Esophagus muscularis mucosa (tissue), 4 donors: ENCODE data around the gene CST4.

ENCODE experiments used
- EP300 ChIP-seq: sonication (generic); formaldehyde crosslinking; IDR thresholded peaks from one replicate; pipeline ENCODE4 v1.6.1; 2017; ENCODE audit warnings: antibody characterized with exemption
- POLR2A ChIP-seq: fragments of 450-650 bp; IDR thresholded peaks from one replicate; pipeline ENCODE4 v1.6.1; 2017; ENCODE audit warnings: antibody characterized with exemption, moderate library complexity, mild to moderate bottlenecking, low read depth
- POLR2AphosphoS5 ChIP-seq, 2 donors: sonication (generic); formaldehyde crosslinking; IDR thresholded peaks; one replicate each; pipeline ENCODE4 v1.6.1; 2017; ENCODE audit warnings: antibody characterized with exemption in 2 of 2
- TF ChIP-seq, protein P1 (sequence below), 3 experiments: fragments of 200-600 bp in 2 of 3; fragments of 450-650 bp in 1 of 3; sonication (generic) in 2 of 3; IDR thresholded peaks; one replicate each; pipeline ENCODE4 v1.5.1; 2017 to 2019; ENCODE audit warnings: antibody characterized with exemption in 3 of 3, mild to moderate bottlenecking in 2 of 3, moderate library complexity in 1 of 3

DNA sequence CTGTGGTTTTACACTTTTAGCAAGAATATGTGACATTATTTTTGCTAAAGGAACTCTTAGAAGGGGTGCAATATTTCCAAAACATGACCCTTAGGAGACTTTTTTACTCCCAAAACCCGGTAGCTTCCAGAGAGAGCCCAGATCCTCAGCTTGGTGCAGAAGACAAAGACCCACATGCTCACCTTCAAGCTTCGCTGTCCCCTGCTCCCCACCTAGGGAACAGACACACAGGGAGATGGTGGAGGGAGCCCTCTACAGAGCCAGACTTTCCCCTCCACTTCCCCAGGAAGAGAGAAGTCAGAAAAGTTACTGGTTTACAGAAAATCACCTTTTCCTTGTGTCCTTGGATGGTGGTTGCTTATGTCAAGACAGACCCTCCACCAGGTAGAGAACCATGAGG, 5.0 kb downstream of the CST4 start:
- TF ChIP-seq EP300 (no peak), POLR2AphosphoS5 (IDR thresholded peaks at IDR 0.05) (no peak), POLR2A (no peak)
- TF ChIP-seq, protein P1, sequence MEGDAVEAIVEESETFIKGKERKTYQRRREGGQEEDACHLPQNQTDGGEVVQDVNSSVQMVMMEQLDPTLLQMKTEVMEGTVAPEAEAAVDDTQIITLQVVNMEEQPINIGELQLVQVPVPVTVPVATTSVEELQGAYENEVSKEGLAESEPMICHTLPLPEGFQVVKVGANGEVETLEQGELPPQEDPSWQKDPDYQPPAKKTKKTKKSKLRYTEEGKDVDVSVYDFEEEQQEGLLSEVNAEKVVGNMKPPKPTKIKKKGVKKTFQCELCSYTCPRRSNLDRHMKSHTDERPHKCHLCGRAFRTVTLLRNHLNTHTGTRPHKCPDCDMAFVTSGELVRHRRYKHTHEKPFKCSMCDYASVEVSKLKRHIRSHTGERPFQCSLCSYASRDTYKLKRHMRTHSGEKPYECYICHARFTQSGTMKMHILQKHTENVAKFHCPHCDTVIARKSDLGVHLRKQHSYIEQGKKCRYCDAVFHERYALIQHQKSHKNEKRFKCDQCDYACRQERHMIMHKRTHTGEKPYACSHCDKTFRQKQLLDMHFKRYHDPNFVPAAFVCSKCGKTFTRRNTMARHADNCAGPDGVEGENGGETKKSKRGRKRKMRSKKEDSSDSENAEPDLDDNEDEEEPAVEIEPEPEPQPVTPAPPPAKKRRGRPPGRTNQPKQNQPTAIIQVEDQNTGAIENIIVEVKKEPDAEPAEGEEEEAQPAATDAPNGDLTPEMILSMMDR (IDR thresholded peaks at IDR 0.05), result no peak
